HG02943 (cell line): ENCODE data around the gene ACADVL.

Source experiments
- ATAC-seq: cut with Tn5 transposase; IDR thresholded peaks from one replicate; pipeline ENCODE4 v1.9.1; 2021; ENCODE audit warnings: mild to moderate bottlenecking, low read depth, moderate library complexity; ENCODE audit not compliant: unreplicated experiment

ACADVL gene

GRCh38 chr17:7191069-7191468 lies 28.7 kb upstream of the ACADVL start:
- ATAC-seq = no peak

GRCh38 chr17:7191571-7192270 lies 28.0 kb upstream of the ACADVL start:
- no peak for ATAC-seq

GRCh38 chr17:7192271-7192937 lies 27.3 kb upstream of the ACADVL start:
- ATAC-seq = no peak

- ATAC-seq = no peak
Measured at GRCh38 chr17:7195971-7196370, 23.8 kb upstream of the ACADVL start.

- ATAC-seq = no peak
Measured at GRCh38 chr17:7196651-7197401, 22.9 kb upstream of the ACADVL start.

- ATAC-seq = no peak
Measured at GRCh38 chr17:7203391-7203790, 16.3 kb upstream of the ACADVL start.

GRCh38 chr17:7204336-7204735 lies 15.4 kb upstream of the ACADVL start:
- ATAC-seq = no peak

GRCh38 chr17:7204828-7205461 lies 14.8 kb upstream of the ACADVL start:
- peak; percentile 77 for ATAC-seq

- ATAC-seq = no peak
Measured at GRCh38 chr17:7205561-7205960, 14.2 kb upstream of the ACADVL start.

GRCh38 chr17:7207120-7208001 lies 12.4 kb upstream of the ACADVL start:
- ATAC-seq = no peak

- ATAC-seq = no peak
Measured at GRCh38 chr17:7208027-7208571, 11.6 kb upstream of the ACADVL start.

GRCh38 chr17:7208754-7209460 lies 10.8 kb upstream of the ACADVL start:
- no peak for ATAC-seq

- ATAC-seq = no peak
Measured at GRCh38 chr17:7211491-7212273, 8.1 kb upstream of the ACADVL start.

- no peak for ATAC-seq
Measured at GRCh38 chr17:7213895-7214299, 5.8 kb upstream of the ACADVL start.

GRCh38 chr17:7214300-7215135 lies 5.2 kb upstream of the ACADVL start:
- peak; percentile 80 for ATAC-seq

GRCh38 chr17:7215136-7215638 lies 4.6 kb upstream of the ACADVL start:
- ATAC-seq = no peak

GRCh38 chr17:7215652-7216180 lies 4.0 kb upstream of the ACADVL start:
- no peak for ATAC-seq
